Calu3 (cell line): Measurements from ENCODE around the gene FAM228A. TPM values are rescaled to one million over a fixed set of nuclear protein-coding genes. Genes with fewer than 3 reads are reported as not detected.
"Not testable (repeated sequence)": the region's sequence is repeated elsewhere in the genome, so short reads cannot be mapped to it uniquely, and the experiment has no call there.

Experiments used
- BruUV-seq: library from RNA; stranded (reverse); fragments of 400-500 nt; replicated peaks from 2 replicates; lab custom pipeline; 2021; lab: Mats Ljungman, UMichigan
- CTCF ChIA-PET: fragments of 300-600 bp; sonication (Branson Sonifier 250); formaldehyde crosslinking; loops from one replicate; lab custom pipeline; 2022; ENCODE audit warnings: antibody characterized with exemption; lab: Charles Lee
- DNase-seq: peaks from one replicate; pipeline ENCODE4 v3.0.0; 2022
- H3K27ac Mint-ChIP-seq: one replicate; pipeline ENCODE4 v1.8.0; 2022; ENCODE audit warnings: mixed read lengths; ENCODE audit not compliant: unreplicated experiment
- H3K27me3 Mint-ChIP-seq: one replicate; pipeline ENCODE4 v1.8.0; 2022; ENCODE audit warnings: mixed read lengths; ENCODE audit not compliant: unreplicated experiment
- H3K36me3 Mint-ChIP-seq: one replicate; pipeline ENCODE4 v1.8.0; 2022; ENCODE audit warnings: mild to moderate bottlenecking, moderate library complexity, mixed read lengths; ENCODE audit not compliant: insufficient read depth, unreplicated experiment
- H3K4me1 Mint-ChIP-seq: one replicate; pipeline ENCODE4 v1.8.0; 2022; ENCODE audit warnings: mild to moderate bottlenecking, low read depth, mixed read lengths; ENCODE audit not compliant: unreplicated experiment
- H3K4me3 Mint-ChIP-seq: one replicate; pipeline ENCODE4 v1.8.0; 2022; ENCODE audit warnings: mild to moderate bottlenecking, low read depth, moderate library complexity, mixed read lengths; ENCODE audit not compliant: unreplicated experiment
- H3K9me3 Mint-ChIP-seq: one replicate; pipeline ENCODE4 v1.8.0; 2022; ENCODE audit warnings: low read depth, mixed read lengths; ENCODE audit not compliant: unreplicated experiment
- CTCF ChIP-seq: fragments of 200-600 bp; IDR thresholded peaks from one replicate; pipeline ENCODE4 v1.8.0; 2022; ENCODE audit warnings: antibody characterized with exemption; ENCODE audit not compliant: unreplicated experiment
- intact Hi-C: fragments of 100-400 bp; cut with micrococcal nuclease; formaldehyde crosslinking; loops from one replicate; pipeline ENCODE4 v1.10.0; 2022; ENCODE audit not compliant: unreplicated experiment
- total RNA-seq: library from RNA; stranded (reverse); gene quantifications from 2 replicates; pipeline ENCODE4 v1.2.3, GENCODE V29; 2022

FAM228A gene
- total RNA-seq, 1 experiment from 2014 or later: not detected

GRCh38 chr2:24189551-24189950 is 14.7 kb downstream of the FAM228A start:
- no peak for TF ChIP-seq CTCF
- CTCF ChIA-PET: no interaction called here
- H3K4me1 Mint-ChIP-seq: no peaks in the 10 kb centered on the region

GRCh38 chr2:24190503-24190902 is 15.7 kb downstream of the FAM228A start:
- no peak overlapping the region for H3K4me3 Mint-ChIP-seq
- DNase-seq: no peak
- H3K4me1 Mint-ChIP-seq: no peaks in the 10 kb centered on the region
- no peaks in the 10 kb centered on the region for H3K36me3 Mint-ChIP-seq
- H3K9me3 Mint-ChIP-seq: no peaks in the 10 kb centered on the region
- no peak for TF ChIP-seq CTCF
- BruUV-seq: no TSS peak
- H3K27ac Mint-ChIP-seq: no peak overlapping the region
- intact Hi-C loops: no loop called here
- CTCF ChIA-PET: no interaction called here
- peaks cover 19% of the 10 kb centered on the region for H3K27me3 Mint-ChIP-seq

More at GRCh38 chr2:24189551-24189950, 14.7 kb downstream of the FAM228A start:
- Mint-ChIP-seq H3K27ac (no peak overlapping the region), H3K27me3 (peaks cover 19% of the 10 kb centered on the region), H3K36me3 (no peaks in the 10 kb centered on the region), H3K4me3 (no peak overlapping the region), H3K9me3 (no peaks in the 10 kb centered on the region)
- no TSS peak for BruUV-seq
- DNase-seq: no peak
- intact Hi-C loops: no loop called here

- H3K9me3 Mint-ChIP-seq: no peaks in the 10 kb centered on the region
- CTCF ChIA-PET: no interaction called here
- no peaks in the 10 kb centered on the region for H3K4me1 Mint-ChIP-seq
- H3K36me3 Mint-ChIP-seq: no peaks in the 10 kb centered on the region
- no peak overlapping the region for H3K4me3 Mint-ChIP-seq
- H3K27me3 Mint-ChIP-seq: peaks cover 19% of the 10 kb centered on the region
- no TSS peak for BruUV-seq
- no peak for TF ChIP-seq CTCF
- intact Hi-C loops: no loop called here
- no peak overlapping the region for H3K27ac Mint-ChIP-seq
- no peak for DNase-seq
Measured at GRCh38 chr2:24191156-24191555, 16.3 kb downstream of the FAM228A start.

GRCh38 chr2:24191848-24192247 is 17.0 kb downstream of the FAM228A start:
- CTCF ChIA-PET: no interaction called here
- no TSS peak for BruUV-seq
- Mint-ChIP-seq H3K4me1 (no peaks in the 10 kb centered on the region), H3K9me3 (peaks cover 3% of the 10 kb centered on the region), H3K27ac (no peak overlapping the region), H3K27me3 (peaks cover 19% of the 10 kb centered on the region), H3K36me3 (no peaks in the 10 kb centered on the region), H3K4me3 (no peak overlapping the region)
- no peak for TF ChIP-seq CTCF
- intact Hi-C loops: no loop called here
- DNase-seq: no peak

GRCh38 chr2:24197213-24197612 is 22.4 kb downstream of the FAM228A start:
- DNase-seq, H3K27ac Mint-ChIP-seq, H3K27me3 Mint-ChIP-seq, intact Hi-C loops, CTCF ChIA-PET, H3K9me3 Mint-ChIP-seq, H3K4me1 Mint-ChIP-seq, H3K4me3 Mint-ChIP-seq, H3K36me3 Mint-ChIP-seq, BruUV-seq: not testable (repeated sequence)
